Gastroesophageal sphincter (tissue), 3 donors: ENCODE results near the gene UPF2.

Experiments used
- CTCF ChIP-seq, 4 experiments: fragments of 200-600 bp in 2 of 4; fragments of 450-650 bp in 2 of 4; sonication (generic) in 1 of 4; IDR thresholded peaks; one replicate each; pipeline ENCODE4 v1.5.1; 2017 to 2019; ENCODE audit warnings: antibody characterized with exemption in 4 of 4, mild to moderate bottlenecking in 2 of 4, moderate library complexity in 2 of 4
- EP300 ChIP-seq: sonication (generic); formaldehyde crosslinking; IDR thresholded peaks from one replicate; pipeline ENCODE4 v1.6.1; 2017; ENCODE audit warnings: antibody characterized with exemption, mild to moderate bottlenecking
- POLR2A ChIP-seq, 2 donors: fragments of 450-650 bp; IDR thresholded peaks; one replicate each; pipeline ENCODE4 v1.6.1; 2017; ENCODE audit warnings: antibody characterized with exemption in 2 of 2, mild to moderate bottlenecking in 2 of 2, moderate library complexity in 1 of 2
- POLR2AphosphoS5 ChIP-seq: sonication (generic); formaldehyde crosslinking; IDR thresholded peaks from one replicate; pipeline ENCODE4 v1.6.1; 2017; ENCODE audit warnings: antibody characterized with exemption

- TF ChIP-seq CTCF (IDR thresholded peaks at IDR 0.05), result no peak
- no peak for TF ChIP-seq POLR2AphosphoS5
- no peak for TF ChIP-seq POLR2A (IDR thresholded peaks at IDR 0.05)
- TF ChIP-seq EP300, result no peak
Measured at GRCh38 chr10:11962176-11962575, 80.4 kb downstream of the UPF2 start.
